SU-DHL-6 (cell line): ENCODE measurements around the gene SLC13A4.

Source experiments
- H2AFZ ChIP-seq: fragments of 200-600 bp; sonication (generic); 2 replicates; pipeline ENCODE4 v1.6.1; 2014; ENCODE audit warnings: low read depth, mild to moderate bottlenecking, moderate library complexity, mixed read lengths, antibody characterized with exemption, low read length; ENCODE audit not compliant: severe bottlenecking
- H3F3A ChIP-seq: fragments of 200-600 bp; shearing (Covaris generic); 2 replicates; pipeline ENCODE4 v1.6.0; 2016; ENCODE audit warnings: antibody characterized with exemption, mild to moderate bottlenecking; ENCODE audit not compliant: insufficient read depth
- H3K27ac ChIP-seq: fragments of 200-600 bp; sonication (generic); 2 replicates; pipeline ENCODE4 v1.5.1; 2016; ENCODE audit warnings: low read depth, mild to moderate bottlenecking, low read length, moderate library complexity, mixed read lengths
- H3K27me3 ChIP-seq: fragments of 200-600 bp; sonication (generic), shearing (Covaris generic); 2 replicates; pipeline ENCODE4 v1.6.0; 2014; ENCODE audit warnings: mild to moderate bottlenecking, low read length
- H3K36me3 ChIP-seq: fragments of 200-600 bp; sonication (generic); 2 replicates; pipeline ENCODE4 v1.6.1; 2014; ENCODE audit warnings: mild to moderate bottlenecking, low read length, mixed read lengths
- H3K4me2 ChIP-seq: fragments of 300-600, 200-600 bp; shearing (Covaris generic), sonication (generic); 2 replicates; pipeline ENCODE4 v1.6.0; 2014; ENCODE audit warnings: low read length, low read depth, mild to moderate bottlenecking; ENCODE audit not compliant: poor library complexity, severe bottlenecking
- H3K4me3 ChIP-seq: fragments of 200-600 bp; sonication (generic); 2 replicates; pipeline ENCODE4 v1.5.1; 2014; ENCODE audit warnings: antibody characterized with exemption, low read length, mild to moderate bottlenecking, mixed read lengths; ENCODE audit not compliant: insufficient read depth, poor library complexity, severe bottlenecking
- H3K79me2 ChIP-seq: fragments of 200-600 bp; sonication (generic); 2 replicates; pipeline ENCODE4 v1.6.1; 2014; ENCODE audit warnings: mild to moderate bottlenecking, low read length, moderate library complexity; ENCODE audit not compliant: insufficient read depth
- H3K9ac ChIP-seq: fragments of 200-600 bp; sonication (generic); 2 replicates; pipeline ENCODE4 v1.7.0; 2014; ENCODE audit warnings: mild to moderate bottlenecking, low read length
- H3K9me2 ChIP-seq: fragments of 200-600 bp; sonication (generic); replicated peaks from 2 replicates; pipeline ENCODE4 v1.6.1; 2014; ENCODE audit warnings: low read length; ENCODE audit not compliant: insufficient read depth
- H3K9me3 ChIP-seq: fragments of 200-600 bp; sonication (generic); 2 replicates; pipeline ENCODE4 v1.6.1; 2014; ENCODE audit warnings: low read length, mixed read lengths; ENCODE audit not compliant: insufficient read depth
- H4K20me1 ChIP-seq: fragments of 200-600 bp; sonication (generic); 2 replicates; pipeline ENCODE4 v1.6.1; 2014; ENCODE audit warnings: low read depth, mild to moderate bottlenecking, antibody characterized with exemption, low read length, moderate library complexity, mixed read lengths
- EZH2phosphoT487 ChIP-seq: fragments of 200-600 bp; sonication (generic), shearing (Covaris generic); conservative IDR thresholded peaks from 2 replicates; pipeline ENCODE4 v1.6.1; 2018; ENCODE audit warnings: mild to moderate bottlenecking, antibody characterized with exemption, low read length, moderate library complexity, mixed read lengths
- TF ChIP-seq, protein P1 (sequence below): fragments of 200-600 bp; sonication (generic); IDR thresholded peaks from one replicate; pipeline ENCODE4 v1.5.1; 2017; ENCODE audit warnings: antibody characterized with exemption, mild to moderate bottlenecking, low read length, moderate library complexity; ENCODE audit not compliant: insufficient read depth, poor library complexity, severe bottlenecking

Gene SLC13A4

DNA sequence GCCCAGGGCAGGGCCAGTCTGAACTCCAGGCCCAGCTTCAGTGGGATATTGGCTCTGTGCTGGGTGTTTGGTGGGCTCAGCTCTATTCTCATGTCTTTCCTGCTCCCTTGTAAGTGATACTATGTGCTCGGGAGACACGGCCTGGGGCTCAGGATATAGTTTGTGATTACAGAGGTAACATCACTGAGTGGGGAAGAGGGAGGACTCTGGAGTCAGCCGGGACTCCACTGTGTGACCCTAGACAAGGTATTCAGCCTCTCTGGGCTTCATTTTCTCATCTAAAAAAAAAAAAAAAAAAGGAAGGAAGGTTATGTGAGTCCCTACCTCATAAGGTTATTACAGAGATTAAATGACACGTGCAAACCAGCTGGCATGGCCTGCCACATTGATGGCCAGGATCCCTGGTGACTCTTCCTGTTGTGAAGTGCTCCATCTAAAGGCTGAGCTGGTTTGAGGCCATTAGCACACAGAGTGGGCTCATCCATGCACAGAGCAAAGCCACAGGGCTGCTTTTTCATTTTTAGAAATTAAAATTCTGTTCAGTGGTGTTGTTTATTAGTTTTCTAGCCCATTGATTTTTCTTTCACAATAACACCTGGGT, 15.7 kb downstream of the SLC13A4 start:
- no peaks in the 10 kb centered on the region for H3K9me2 ChIP-seq
- no peaks in the 10 kb centered on the region for H4K20me1 ChIP-seq
- no peaks in the 10 kb centered on the region for H3K9me3 ChIP-seq
- no peak overlapping the region for H3K9ac ChIP-seq
- H3K4me2 ChIP-seq: no peak overlapping the region
- no peaks in the 10 kb centered on the region for H3K79me2 ChIP-seq
- H3K27ac ChIP-seq: no peak overlapping the region
- no peak overlapping the region for H3K4me3 ChIP-seq
- no peak overlapping the region for H2AFZ ChIP-seq
- TF ChIP-seq, protein P1, sequence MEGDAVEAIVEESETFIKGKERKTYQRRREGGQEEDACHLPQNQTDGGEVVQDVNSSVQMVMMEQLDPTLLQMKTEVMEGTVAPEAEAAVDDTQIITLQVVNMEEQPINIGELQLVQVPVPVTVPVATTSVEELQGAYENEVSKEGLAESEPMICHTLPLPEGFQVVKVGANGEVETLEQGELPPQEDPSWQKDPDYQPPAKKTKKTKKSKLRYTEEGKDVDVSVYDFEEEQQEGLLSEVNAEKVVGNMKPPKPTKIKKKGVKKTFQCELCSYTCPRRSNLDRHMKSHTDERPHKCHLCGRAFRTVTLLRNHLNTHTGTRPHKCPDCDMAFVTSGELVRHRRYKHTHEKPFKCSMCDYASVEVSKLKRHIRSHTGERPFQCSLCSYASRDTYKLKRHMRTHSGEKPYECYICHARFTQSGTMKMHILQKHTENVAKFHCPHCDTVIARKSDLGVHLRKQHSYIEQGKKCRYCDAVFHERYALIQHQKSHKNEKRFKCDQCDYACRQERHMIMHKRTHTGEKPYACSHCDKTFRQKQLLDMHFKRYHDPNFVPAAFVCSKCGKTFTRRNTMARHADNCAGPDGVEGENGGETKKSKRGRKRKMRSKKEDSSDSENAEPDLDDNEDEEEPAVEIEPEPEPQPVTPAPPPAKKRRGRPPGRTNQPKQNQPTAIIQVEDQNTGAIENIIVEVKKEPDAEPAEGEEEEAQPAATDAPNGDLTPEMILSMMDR: no peak
- TF ChIP-seq EZH2phosphoT487: no peak
- H3K36me3 ChIP-seq: no peaks in the 10 kb centered on the region
- H3K27me3 ChIP-seq: no peaks in the 10 kb centered on the region
- H3F3A ChIP-seq: no peaks in the 10 kb centered on the region

DNA sequence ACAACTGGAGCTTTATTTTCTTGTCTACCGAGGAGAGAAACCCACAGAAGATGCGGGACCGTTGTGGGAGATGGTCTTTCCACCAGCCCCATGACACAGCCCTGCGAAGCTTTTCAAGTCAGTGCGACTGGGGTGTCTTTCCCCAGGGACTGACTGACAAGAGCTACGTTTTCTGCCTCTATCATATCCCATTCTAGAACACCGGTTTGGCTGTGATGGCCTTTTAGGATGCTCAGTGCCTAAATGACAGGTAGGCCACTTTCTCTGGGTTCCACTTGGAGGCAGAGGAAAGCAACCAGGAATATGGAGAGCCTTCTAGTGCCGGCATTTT, 16.9 kb downstream of the SLC13A4 start:
- Histone ChIP-seq H3F3A (no peaks in the 10 kb centered on the region), H4K20me1 (no peaks in the 10 kb centered on the region), H3K9me3 (no peaks in the 10 kb centered on the region), H3K4me2 (no peak overlapping the region), H3K4me3 (no peak overlapping the region), H3K27ac (no peak overlapping the region), H3K79me2 (no peaks in the 10 kb centered on the region), H3K27me3 (no peaks in the 10 kb centered on the region), H3K36me3 (no peaks in the 10 kb centered on the region), H3K9ac (no peak overlapping the region), H3K9me2 (no peaks in the 10 kb centered on the region), H2AFZ (no peak overlapping the region)
- TF ChIP-seq EZH2phosphoT487: no peak
- TF ChIP-seq, protein P1: no peak

DNA sequence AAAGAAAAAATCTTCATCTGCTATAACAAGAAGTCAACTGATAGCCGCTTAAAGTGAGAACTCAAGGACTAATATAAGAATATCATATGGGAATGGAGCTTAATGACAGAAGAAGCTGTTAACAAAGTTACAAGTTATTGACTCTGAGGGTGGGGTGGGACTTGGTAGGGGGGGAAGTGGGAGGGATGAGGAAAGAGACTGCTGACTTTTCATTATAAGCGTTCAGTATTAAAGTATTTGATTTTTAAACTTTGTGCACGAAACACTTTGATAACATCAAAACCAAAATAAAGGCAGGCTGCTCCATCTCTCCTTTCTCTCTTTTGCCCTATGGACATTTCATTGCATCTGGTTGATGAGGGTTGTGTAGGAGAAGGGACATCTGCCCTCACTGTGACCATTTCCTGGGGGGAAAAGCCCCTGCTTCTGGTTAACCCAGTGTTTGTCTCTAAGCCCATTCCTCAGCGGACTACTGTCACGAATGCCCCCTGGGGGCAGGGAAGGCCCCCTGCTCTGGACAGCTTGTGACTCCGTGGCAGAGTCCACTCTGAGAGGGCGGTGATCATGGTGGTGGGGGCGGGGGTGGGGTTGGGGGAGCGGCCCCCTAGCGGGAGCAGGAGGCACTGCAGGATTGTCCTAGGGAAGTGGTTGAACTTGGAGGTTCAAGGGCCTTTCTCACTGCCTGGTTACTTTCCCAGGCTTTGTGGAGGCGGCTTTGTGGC, 17.4 kb downstream of the SLC13A4 start:
- H3K36me3 ChIP-seq: no peaks in the 10 kb centered on the region
- no peak overlapping the region for H3K4me2 ChIP-seq

More for the DNA sequence above, 17.4 kb downstream of the SLC13A4 start:
- H3F3A ChIP-seq: no peaks in the 10 kb centered on the region
- TF ChIP-seq EZH2phosphoT487: no peak
- TF ChIP-seq, protein P1: peak; percentile 17
- no peaks in the 10 kb centered on the region for H3K27me3 ChIP-seq
- H3K79me2 ChIP-seq: no peaks in the 10 kb centered on the region
- H3K4me3 ChIP-seq: no peak overlapping the region
- H3K27ac ChIP-seq: no peak overlapping the region
- no peaks in the 10 kb centered on the region for H3K9me2 ChIP-seq
- H3K9me3 ChIP-seq: no peaks in the 10 kb centered on the region
- H2AFZ ChIP-seq: no peak overlapping the region
- H3K9ac ChIP-seq: no peak overlapping the region
- no peaks in the 10 kb centered on the region for H4K20me1 ChIP-seq
